Fibroblast of pulmonary artery (primary cell): ENCODE measurements around the gene MON2.

Experiments used
- DNase-seq: peaks from one replicate; pipeline ENCODE4 v3.0.0-alpha.2; 2010; ENCODE audit warnings: low read depth
- H3K4me3 ChIP-seq: replicated peaks from 2 replicates; pipeline ENCODE4 v1.5.1; 2011; ENCODE audit warnings: low read depth, mild to moderate bottlenecking, control low read depth, low read length, moderate library complexity
- TF ChIP-seq, protein P1 (sequence below): IDR thresholded peaks from 2 replicates; pipeline ENCODE4 v1.5.1; 2011; ENCODE audit warnings: mild to moderate bottlenecking, control low read depth, low read length, inconsistent platforms; ENCODE audit errors: missing control alignments

Gene MON2

DNA sequence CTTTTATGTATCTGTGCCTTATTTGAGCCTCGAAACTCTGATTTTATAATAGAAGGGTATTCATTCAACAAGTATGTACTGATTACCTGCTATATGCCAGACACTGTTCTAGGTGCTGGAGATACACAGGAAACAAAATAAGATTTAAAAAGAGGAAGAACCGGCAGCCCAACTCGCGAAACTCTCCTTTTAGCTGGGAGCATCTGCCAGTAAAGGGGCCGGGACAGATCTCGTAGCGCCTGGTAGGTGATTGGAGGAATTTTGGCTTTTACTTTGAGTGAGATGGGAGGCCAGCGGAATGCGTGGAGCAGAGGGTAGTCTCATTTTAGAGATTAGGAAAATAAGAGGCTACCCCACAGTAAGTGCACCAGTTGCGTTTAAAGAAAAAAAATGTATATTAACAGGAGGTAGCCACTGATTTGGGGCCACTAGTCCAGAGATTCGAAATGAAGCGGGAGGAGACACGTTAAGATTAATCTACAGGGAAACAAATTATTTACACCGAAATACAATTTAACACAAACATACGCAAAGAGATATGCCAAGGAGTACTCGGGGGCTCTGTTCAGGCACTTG, 520 bp upstream of the MON2 start:
- TF ChIP-seq, protein P1, sequence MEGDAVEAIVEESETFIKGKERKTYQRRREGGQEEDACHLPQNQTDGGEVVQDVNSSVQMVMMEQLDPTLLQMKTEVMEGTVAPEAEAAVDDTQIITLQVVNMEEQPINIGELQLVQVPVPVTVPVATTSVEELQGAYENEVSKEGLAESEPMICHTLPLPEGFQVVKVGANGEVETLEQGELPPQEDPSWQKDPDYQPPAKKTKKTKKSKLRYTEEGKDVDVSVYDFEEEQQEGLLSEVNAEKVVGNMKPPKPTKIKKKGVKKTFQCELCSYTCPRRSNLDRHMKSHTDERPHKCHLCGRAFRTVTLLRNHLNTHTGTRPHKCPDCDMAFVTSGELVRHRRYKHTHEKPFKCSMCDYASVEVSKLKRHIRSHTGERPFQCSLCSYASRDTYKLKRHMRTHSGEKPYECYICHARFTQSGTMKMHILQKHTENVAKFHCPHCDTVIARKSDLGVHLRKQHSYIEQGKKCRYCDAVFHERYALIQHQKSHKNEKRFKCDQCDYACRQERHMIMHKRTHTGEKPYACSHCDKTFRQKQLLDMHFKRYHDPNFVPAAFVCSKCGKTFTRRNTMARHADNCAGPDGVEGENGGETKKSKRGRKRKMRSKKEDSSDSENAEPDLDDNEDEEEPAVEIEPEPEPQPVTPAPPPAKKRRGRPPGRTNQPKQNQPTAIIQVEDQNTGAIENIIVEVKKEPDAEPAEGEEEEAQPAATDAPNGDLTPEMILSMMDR, result no peak
- H3K4me3 ChIP-seq, result peak overlapping the region; percentile 73
- peak; percentile 42 for DNase-seq

DNA sequence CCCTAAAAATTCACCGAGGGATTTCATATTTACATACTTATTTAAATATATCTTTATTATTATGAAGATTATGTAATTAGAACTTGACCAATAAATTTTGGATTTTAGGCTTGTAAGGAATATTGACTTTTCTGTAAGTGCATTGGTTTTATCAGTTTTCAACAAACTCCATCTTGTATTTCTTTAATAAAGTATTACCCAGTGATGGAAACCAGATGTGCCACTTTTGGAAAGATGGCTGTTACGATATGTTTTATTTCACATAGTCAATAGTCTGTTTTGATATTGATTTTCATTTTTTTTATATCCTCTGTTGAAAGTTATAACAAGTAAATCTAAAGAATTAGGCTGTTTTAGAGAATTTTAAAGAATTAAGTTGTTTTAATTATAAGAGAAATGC, 1.8 kb downstream of the MON2 start:
- peak overlapping the region; percentile 73 for H3K4me3 ChIP-seq
- no peak for DNase-seq
- TF ChIP-seq, protein P1, result no peak

DNA sequence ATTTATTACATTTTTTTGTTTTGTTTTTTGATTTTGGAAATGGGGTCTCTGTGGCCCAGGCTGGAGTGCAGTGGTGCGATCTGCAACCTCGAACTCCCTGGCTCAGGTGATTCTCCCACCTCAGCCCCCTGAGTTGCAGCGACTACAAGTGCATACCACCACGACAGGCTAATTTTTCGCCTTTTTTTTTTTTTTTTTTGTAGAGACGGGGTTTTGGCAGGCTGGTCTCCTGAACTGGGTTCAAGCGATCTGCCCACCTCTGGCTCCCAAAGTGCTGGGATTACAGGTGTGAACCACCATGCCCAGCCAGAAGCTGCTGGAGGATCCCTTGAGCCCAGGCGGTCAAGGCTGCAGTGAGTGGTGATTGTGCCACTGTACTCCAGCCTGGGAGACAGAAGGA, 2.3 kb downstream of the MON2 start:
- TF ChIP-seq, protein P1, result no peak
- no peak for DNase-seq
- H3K4me3 ChIP-seq, result peak overlapping the region; percentile 73

GRCh38 chr12:62469704-62470103, 3.1 kb downstream of the MON2 start:
- TF ChIP-seq, protein P1, result no peak
- no peak for DNase-seq
- H3K4me3 ChIP-seq, result no peak overlapping the region

- H3K4me3 ChIP-seq, result no peak overlapping the region
- DNase-seq, result no peak
- TF ChIP-seq, protein P1, result no peak
Observed at GRCh38 chr12:62471734-62472133, 5.1 kb downstream of the MON2 start.

GRCh38 chr12:62472472-62472871, 5.8 kb downstream of the MON2 start:
- no peak for DNase-seq
- no peak overlapping the region for H3K4me3 ChIP-seq
- TF ChIP-seq, protein P1, result no peak

DNA sequence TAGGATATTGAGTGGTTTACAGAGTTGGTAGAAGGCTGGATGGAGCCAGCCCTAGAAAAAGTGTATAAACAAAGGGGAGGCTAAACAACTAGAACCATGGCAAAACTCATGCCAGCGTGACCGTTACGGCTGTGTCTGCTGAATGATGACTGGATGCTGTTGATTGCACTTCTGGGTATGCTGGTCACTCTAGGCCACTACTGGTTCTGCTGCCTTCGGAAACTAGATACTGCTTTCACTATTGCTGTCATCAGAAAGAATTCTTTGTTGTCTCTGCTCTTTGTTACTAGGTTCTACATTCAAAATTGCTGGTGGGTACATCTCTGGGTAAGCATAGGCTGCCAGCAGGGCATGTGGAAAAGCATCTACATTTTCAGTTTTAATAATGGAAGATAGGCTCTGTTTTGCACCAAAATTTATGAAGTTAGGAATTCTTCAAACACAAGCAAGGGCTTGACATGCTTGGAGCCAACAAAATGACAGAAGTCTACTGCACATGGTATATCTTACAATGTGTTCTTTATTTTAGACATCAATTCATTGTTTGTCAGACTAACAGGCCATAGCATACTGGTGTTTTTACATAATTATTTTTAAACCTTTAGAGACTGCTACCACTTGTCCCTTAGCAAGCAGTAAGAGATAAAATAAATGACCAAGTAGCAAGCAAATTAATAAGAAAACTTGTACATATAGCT, 15.4 kb downstream of the MON2 start:
- no peak for DNase-seq
- TF ChIP-seq, protein P1, result no peak
- H3K4me3 ChIP-seq, result no peak overlapping the region
